OCI-LY7 (cell line): ENCODE results near the gene COL1A2. TPM values are rescaled to one million over a fixed set of nuclear protein-coding genes. Genes with fewer than 3 reads are reported as not detected.

ENCODE experiments used
- BruUV-seq: library from RNA; stranded (reverse); fragments of 400-500 nt; replicated peaks from 2 replicates; lab custom pipeline; 2021; lab: Mats Ljungman, UMichigan
- CTCF ChIA-PET: fragments of 300-600 bp; sonication (Branson Sonifier 250); formaldehyde crosslinking; loops from one replicate; lab custom pipeline; 2022; ENCODE audit warnings: antibody characterized with exemption; ENCODE audit not compliant: unreplicated experiment; lab: Charles Lee
- POLR2A ChIA-PET: fragments of 300-600 bp; sonication (Branson Sonifier 250); formaldehyde crosslinking; loops from one replicate; lab custom pipeline; 2022; ENCODE audit warnings: antibody characterized with exemption; lab: Charles Lee
- DNase-seq: peaks from one replicate; pipeline ENCODE4 v3.0.0-alpha.2; 2015; ENCODE audit warnings: low spot score
- H2AFZ ChIP-seq: fragments of 200-600 bp; sonication (generic), shearing (Covaris generic); 2 replicates; pipeline ENCODE4 v1.6.1; 2014; ENCODE audit warnings: mild to moderate bottlenecking, antibody characterized with exemption, low read length, moderate library complexity
- H3K27ac ChIP-seq: fragments of 200-600 bp; sonication (generic); 2 replicates; pipeline ENCODE4 v1.5.1; 2014; ENCODE audit warnings: mixed run types, low read depth, mild to moderate bottlenecking, moderate library complexity, low read length, inconsistent platforms; ENCODE audit not compliant: poor library complexity, severe bottlenecking
- H3K36me3 ChIP-seq: fragments of 200-600 bp; sonication (generic); 2 replicates; pipeline ENCODE4 v1.6.1; 2014; ENCODE audit warnings: mild to moderate bottlenecking, antibody characterized with exemption, low read length, moderate library complexity, mixed read lengths; ENCODE audit not compliant: insufficient read depth
- H3K4me1 ChIP-seq: fragments of 200-600 bp; sonication (generic); 2 replicates; pipeline ENCODE4 v1.5.1; 2014; ENCODE audit warnings: mild to moderate bottlenecking, low read length; ENCODE audit not compliant: insufficient read depth, poor library complexity, severe bottlenecking
- H3K4me2 ChIP-seq: fragments of 200-600 bp; sonication (generic); 2 replicates; pipeline ENCODE4 v1.6.1; 2014; ENCODE audit warnings: mild to moderate bottlenecking, low read length
- H3K4me3 ChIP-seq: fragments of 200-600 bp; sonication (generic); 2 replicates; pipeline ENCODE4 v1.5.1; 2014; ENCODE audit warnings: mild to moderate bottlenecking, low read depth, low read length; ENCODE audit not compliant: poor library complexity, severe bottlenecking
- H3K79me2 ChIP-seq: fragments of 200-600 bp; sonication (generic); 2 replicates; pipeline ENCODE4 v1.6.1; 2016; ENCODE audit warnings: low read depth, mild to moderate bottlenecking, low read length, moderate library complexity, mixed read lengths; ENCODE audit not compliant: insufficient read depth
- H3K9me2 ChIP-seq: fragments of 200-600 bp; sonication (generic); 2 replicates; pipeline ENCODE4 v1.6.1; 2016; ENCODE audit warnings: mild to moderate bottlenecking, low read length, mixed read lengths; ENCODE audit not compliant: insufficient read depth
- H3K9me3 ChIP-seq: fragments of 200-600 bp; sonication (generic); 2 replicates; pipeline ENCODE4 v1.6.1; 2014; ENCODE audit warnings: mild to moderate bottlenecking, mixed run types, low read length, mixed read lengths
- H4K20me1 ChIP-seq: fragments of 200-600 bp; sonication (generic); 2 replicates; pipeline ENCODE4 v1.6.1; 2014; ENCODE audit warnings: mild to moderate bottlenecking, antibody characterized with exemption, low read length, moderate library complexity, mixed read lengths; ENCODE audit not compliant: insufficient read depth
- EZH2phosphoT487 ChIP-seq: fragments of 200-600 bp; sonication (generic); IDR thresholded peaks from 2 replicates; pipeline ENCODE4 v1.6.1; 2018; ENCODE audit warnings: low read depth, borderline replicate concordance, mild to moderate bottlenecking, mixed run types, antibody characterized with exemption, low read length, moderate library complexity, mixed read lengths
- intact Hi-C: fragments of 100-400 bp; cut with micrococcal nuclease; formaldehyde crosslinking; loops from one replicate; pipeline ENCODE4 v1.10.0; 2022; ENCODE audit not compliant: unreplicated experiment
- total RNA-seq, 2 experiments: library from RNA; depleted of rRNA in 1 of 2; stranded (reverse); fragments of >200 nt in 1 of 2; shearing (Covaris generic) in 1 of 2; gene quantifications; 2 replicates each; pipeline ENCODE4 v1.2.3, GENCODE V29; 2014 to 2022
- TF ChIP-seq, protein P1 (sequence below): fragments of 200-600 bp; sonication (generic); conservative IDR thresholded peaks from 2 replicates; pipeline ENCODE4 v1.5.1; 2014; ENCODE audit warnings: mild to moderate bottlenecking, antibody characterized with exemption, low read length, moderate library complexity, mixed read lengths

Gene COL1A2
- total RNA-seq, 2 experiments from 2014 or later = not detected

DNA sequence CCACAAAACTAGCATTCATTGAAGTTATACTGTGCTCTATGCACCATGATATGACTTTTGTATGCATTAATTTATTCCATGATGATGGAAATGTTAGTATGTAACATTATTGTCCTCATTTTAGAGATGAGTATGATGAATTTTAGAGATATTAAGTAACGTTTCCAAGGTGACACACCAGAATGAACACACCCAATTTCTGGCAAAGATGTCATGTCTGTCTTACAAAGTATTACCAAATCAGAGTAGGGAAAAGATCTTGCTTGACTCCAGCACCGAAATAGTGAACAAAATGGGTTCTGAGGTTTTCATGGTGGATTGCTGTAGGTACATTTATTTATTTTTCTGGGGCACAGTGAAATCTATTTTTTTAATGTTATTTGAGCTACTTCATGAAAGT lies 33.8 kb upstream of the COL1A2 start:
- Histone ChIP-seq H3K36me3 (no peaks in the 10 kb centered on the region), H3K79me2 (no peaks in the 10 kb centered on the region), H4K20me1 (no peaks in the 10 kb centered on the region), H3K27ac (no peak overlapping the region), H3K4me3 (no peak overlapping the region), H3K9me2 (no peaks in the 10 kb centered on the region), H3K4me2 (no peak overlapping the region), H3K4me1 (no peaks in the 10 kb centered on the region), H3K9me3 (no peaks in the 10 kb centered on the region), H2AFZ (no peak overlapping the region)
- no peak for DNase-seq
- CTCF ChIA-PET = no interaction called here
- BruUV-seq = no TSS peak
- TF ChIP-seq, protein P1, sequence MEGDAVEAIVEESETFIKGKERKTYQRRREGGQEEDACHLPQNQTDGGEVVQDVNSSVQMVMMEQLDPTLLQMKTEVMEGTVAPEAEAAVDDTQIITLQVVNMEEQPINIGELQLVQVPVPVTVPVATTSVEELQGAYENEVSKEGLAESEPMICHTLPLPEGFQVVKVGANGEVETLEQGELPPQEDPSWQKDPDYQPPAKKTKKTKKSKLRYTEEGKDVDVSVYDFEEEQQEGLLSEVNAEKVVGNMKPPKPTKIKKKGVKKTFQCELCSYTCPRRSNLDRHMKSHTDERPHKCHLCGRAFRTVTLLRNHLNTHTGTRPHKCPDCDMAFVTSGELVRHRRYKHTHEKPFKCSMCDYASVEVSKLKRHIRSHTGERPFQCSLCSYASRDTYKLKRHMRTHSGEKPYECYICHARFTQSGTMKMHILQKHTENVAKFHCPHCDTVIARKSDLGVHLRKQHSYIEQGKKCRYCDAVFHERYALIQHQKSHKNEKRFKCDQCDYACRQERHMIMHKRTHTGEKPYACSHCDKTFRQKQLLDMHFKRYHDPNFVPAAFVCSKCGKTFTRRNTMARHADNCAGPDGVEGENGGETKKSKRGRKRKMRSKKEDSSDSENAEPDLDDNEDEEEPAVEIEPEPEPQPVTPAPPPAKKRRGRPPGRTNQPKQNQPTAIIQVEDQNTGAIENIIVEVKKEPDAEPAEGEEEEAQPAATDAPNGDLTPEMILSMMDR = no peak
- TF ChIP-seq EZH2phosphoT487 = no peak
- POLR2A ChIA-PET = no interaction called here
- intact Hi-C loops = no loop called here

DNA sequence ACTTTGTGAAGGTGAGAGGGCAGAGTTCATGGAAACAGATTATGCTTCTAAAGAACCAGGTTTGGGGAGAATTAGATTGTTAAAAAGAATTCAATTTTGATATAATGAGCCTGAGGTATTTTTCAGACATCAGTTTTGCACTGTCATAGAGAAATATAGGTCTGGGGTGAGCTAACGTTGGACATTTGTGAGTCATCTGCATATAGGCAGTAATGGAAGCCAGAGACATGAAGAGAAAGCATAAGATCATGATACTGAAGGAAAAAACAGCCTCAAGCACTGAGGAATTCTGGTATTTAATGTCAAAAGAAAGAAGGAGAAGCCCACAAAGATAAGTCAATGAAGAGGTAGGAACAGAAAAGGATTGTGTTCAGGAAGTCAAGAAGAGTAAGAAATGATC lies 32.4 kb upstream of the COL1A2 start:
- no peaks in the 10 kb centered on the region for H3K79me2 ChIP-seq
- H3K36me3 ChIP-seq = no peaks in the 10 kb centered on the region
- no peak overlapping the region for H3K27ac ChIP-seq
- no TSS peak for BruUV-seq
- no peak overlapping the region for H3K4me2 ChIP-seq
- CTCF ChIA-PET = no interaction called here
- no peak overlapping the region for H2AFZ ChIP-seq
- intact Hi-C loops = no loop called here
- POLR2A ChIA-PET = no interaction called here
- no peaks in the 10 kb centered on the region for H3K9me3 ChIP-seq
- TF ChIP-seq EZH2phosphoT487 = no peak
- TF ChIP-seq, protein P1 = no peak
- no peak overlapping the region for H3K4me3 ChIP-seq
- H4K20me1 ChIP-seq = no peaks in the 10 kb centered on the region
- H3K9me2 ChIP-seq = no peaks in the 10 kb centered on the region
- no peaks in the 10 kb centered on the region for H3K4me1 ChIP-seq
- no peak for DNase-seq

DNA sequence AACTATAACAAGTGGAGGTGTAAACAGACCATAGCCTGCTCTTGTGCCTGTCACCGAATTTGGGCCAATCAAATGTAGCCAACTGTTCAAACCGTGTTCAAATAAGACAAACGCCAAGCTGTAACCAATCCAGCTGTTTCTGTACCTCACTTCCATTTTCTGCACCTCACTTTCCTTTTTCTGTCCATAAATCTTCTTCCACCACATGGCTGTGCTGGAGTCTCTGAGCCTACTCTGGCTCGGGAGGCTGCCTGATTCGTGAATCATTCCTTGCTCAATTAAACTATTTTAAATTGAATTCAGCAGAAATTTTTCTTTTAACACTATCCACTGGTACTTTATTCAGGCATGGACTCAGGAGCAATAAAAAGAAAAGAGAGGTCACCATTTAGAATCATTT lies 29.9 kb upstream of the COL1A2 start:
- Histone ChIP-seq H3K4me3 (no peak overlapping the region), H3K9me2 (no peaks in the 10 kb centered on the region), H3K79me2 (no peaks in the 10 kb centered on the region), H3K4me2 (no peak overlapping the region), H4K20me1 (no peaks in the 10 kb centered on the region), H3K4me1 (no peaks in the 10 kb centered on the region), H3K27ac (no peak overlapping the region), H2AFZ (no peak overlapping the region), H3K36me3 (no peaks in the 10 kb centered on the region), H3K9me3 (no peaks in the 10 kb centered on the region)
- no peak for DNase-seq
- intact Hi-C loops = no loop called here
- POLR2A ChIA-PET = no interaction called here
- CTCF ChIA-PET = no interaction called here
- no TSS peak for BruUV-seq
- TF ChIP-seq, protein P1 = no peak
- TF ChIP-seq EZH2phosphoT487 = no peak
